Loucy (cell line): Measurements from ENCODE around the gene KEL.

Experiments
- EZH2phosphoT487 ChIP-seq: fragments of 200-600 bp; IDR thresholded peaks from 2 replicates; pipeline ENCODE4 v1.6.1; 2018; ENCODE audit warnings: antibody characterized with exemption, mild to moderate bottlenecking, moderate library complexity, borderline replicate concordance
- TF ChIP-seq, protein P1 (sequence below): fragments of 200-600 bp; sonication (generic); conservative IDR thresholded peaks from 2 replicates; pipeline ENCODE4 v1.5.1; 2014; ENCODE audit warnings: mild to moderate bottlenecking, antibody characterized with exemption, low read length

DNA sequence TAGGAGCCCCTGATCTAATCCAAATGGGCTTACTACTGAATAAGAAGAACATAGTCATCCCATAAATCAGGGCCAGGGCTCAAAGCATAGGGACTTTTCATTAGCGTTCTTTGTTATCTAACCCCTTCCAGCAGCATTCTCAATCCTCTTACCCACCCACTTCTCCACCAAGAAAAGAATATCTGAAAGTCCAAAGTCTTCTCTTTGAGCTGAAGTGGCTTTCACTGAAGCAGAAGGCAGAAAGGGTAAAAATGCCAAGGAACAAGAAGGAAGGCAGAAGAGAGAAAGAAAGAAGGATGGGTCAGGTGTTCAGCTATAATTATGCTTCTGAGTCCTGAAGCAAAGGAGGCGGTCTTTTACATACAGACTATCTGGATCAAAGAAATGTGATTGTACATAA, 38.8 kb downstream of the KEL start:
- TF ChIP-seq, protein P1, sequence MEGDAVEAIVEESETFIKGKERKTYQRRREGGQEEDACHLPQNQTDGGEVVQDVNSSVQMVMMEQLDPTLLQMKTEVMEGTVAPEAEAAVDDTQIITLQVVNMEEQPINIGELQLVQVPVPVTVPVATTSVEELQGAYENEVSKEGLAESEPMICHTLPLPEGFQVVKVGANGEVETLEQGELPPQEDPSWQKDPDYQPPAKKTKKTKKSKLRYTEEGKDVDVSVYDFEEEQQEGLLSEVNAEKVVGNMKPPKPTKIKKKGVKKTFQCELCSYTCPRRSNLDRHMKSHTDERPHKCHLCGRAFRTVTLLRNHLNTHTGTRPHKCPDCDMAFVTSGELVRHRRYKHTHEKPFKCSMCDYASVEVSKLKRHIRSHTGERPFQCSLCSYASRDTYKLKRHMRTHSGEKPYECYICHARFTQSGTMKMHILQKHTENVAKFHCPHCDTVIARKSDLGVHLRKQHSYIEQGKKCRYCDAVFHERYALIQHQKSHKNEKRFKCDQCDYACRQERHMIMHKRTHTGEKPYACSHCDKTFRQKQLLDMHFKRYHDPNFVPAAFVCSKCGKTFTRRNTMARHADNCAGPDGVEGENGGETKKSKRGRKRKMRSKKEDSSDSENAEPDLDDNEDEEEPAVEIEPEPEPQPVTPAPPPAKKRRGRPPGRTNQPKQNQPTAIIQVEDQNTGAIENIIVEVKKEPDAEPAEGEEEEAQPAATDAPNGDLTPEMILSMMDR, result no peak
- TF ChIP-seq EZH2phosphoT487, result no peak
